SK-N-MC (cell line): ENCODE measurements around the gene SNX6.
A peak's percentile ranks its signal among the peaks of the same experiment; 100 is the strongest.
"Not testable (repeated sequence)": the region's sequence is repeated elsewhere in the genome, so short reads cannot be mapped to it uniquely, and the experiment has no call there.

Experiments used
- DNase-seq: peaks from one replicate; pipeline ENCODE4 v3.0.0-alpha.2; 2011; ENCODE audit warnings: low read depth, low spot score
- H3K27ac ChIP-seq: fragments of 200-600 bp; sonication (generic); 2 replicates; pipeline ENCODE4 v1.5.1; 2016; ENCODE audit warnings: mixed run types
- H3K36me3 ChIP-seq: fragments of 200-600 bp; sonication (generic); 2 replicates; pipeline ENCODE4 v1.6.1; 2017; ENCODE audit warnings: antibody characterized with exemption, low read length, mixed read lengths; ENCODE audit not compliant: insufficient read depth
- H3K4me3 ChIP-seq: fragments of 200-600 bp; sonication (generic); 2 replicates; pipeline ENCODE4 v1.5.1; 2016
- H3K9ac ChIP-seq: fragments of 200-600 bp; sonication (generic); 2 replicates; pipeline ENCODE4 v1.8.0; 2017; ENCODE audit warnings: mixed run types, mixed read lengths; ENCODE audit not compliant: insufficient read length
- H3K9me3 ChIP-seq: fragments of 200-600 bp; sonication (generic); 2 replicates; pipeline ENCODE4 v1.6.1; 2017; ENCODE audit warnings: low read depth, mild to moderate bottlenecking, antibody characterized with exemption, low read length, moderate library complexity, mixed read lengths
- EZH2 ChIP-seq: fragments of 200-600 bp; sonication (generic); IDR thresholded peaks from one replicate; pipeline ENCODE4 v1.6.1; 2017; ENCODE audit warnings: antibody characterized with exemption
- FOXP2 ChIP-seq: optimal IDR thresholded peaks from 2 replicates; pipeline ENCODE3; 2011; ENCODE audit warnings: mild to moderate bottlenecking, moderate library complexity; ENCODE audit not compliant: insufficient read depth; ENCODE audit errors: extremely low read length, control extremely low read depth
- POLR2AphosphoS5 ChIP-seq: IDR thresholded peaks from 2 replicates; pipeline ENCODE4 v1.6.1; 2012; ENCODE audit warnings: mild to moderate bottlenecking, low read depth, low read length, borderline replicate concordance

The SNX6 gene

GRCh38 chr14:34539407-34540180 lies 90.4 kb downstream of the SNX6 start, which contains the start of gene EAPP:
EAPP (minus strand) TSS chr14:34539701; CDS start chr14:34539628, 73 bp downstream.
- H3K9me3 ChIP-seq: no peaks in the 10 kb centered on the region
- H3K4me3 ChIP-seq: peak within 1 kb of the TSS; percentile 94
- H3K36me3 ChIP-seq: peaks cover 4% of the 10 kb centered on the region; the same call in 1 of the 2 replicates
- TF ChIP-seq POLR2AphosphoS5 (peak; percentile 79), EZH2 (no peak), FOXP2 (peak; percentile 80)
- H3K27ac ChIP-seq: peak within 1 kb of the TSS; percentile 45
- H3K9ac ChIP-seq: peak within 1 kb of the TSS; percentile 97
- DNase-seq: peak; percentile 62

- H3K9ac ChIP-seq: peak overlapping the region; percentile 97
- H3K36me3 ChIP-seq: peaks cover 7% of the 10 kb centered on the region; the same call in 1 of the 2 replicates
- H3K9me3 ChIP-seq: no peaks in the 10 kb centered on the region
- peak overlapping the region; percentile 45 for H3K27ac ChIP-seq
- TF ChIP-seq EZH2 (no peak), POLR2AphosphoS5 (no peak), FOXP2 (no peak)
- peak overlapping the region; percentile 94 for H3K4me3 ChIP-seq
- DNase-seq: no peak
Measured at GRCh38 chr14:34538871-34539406, 91.0 kb downstream of the SNX6 start.

DNA sequence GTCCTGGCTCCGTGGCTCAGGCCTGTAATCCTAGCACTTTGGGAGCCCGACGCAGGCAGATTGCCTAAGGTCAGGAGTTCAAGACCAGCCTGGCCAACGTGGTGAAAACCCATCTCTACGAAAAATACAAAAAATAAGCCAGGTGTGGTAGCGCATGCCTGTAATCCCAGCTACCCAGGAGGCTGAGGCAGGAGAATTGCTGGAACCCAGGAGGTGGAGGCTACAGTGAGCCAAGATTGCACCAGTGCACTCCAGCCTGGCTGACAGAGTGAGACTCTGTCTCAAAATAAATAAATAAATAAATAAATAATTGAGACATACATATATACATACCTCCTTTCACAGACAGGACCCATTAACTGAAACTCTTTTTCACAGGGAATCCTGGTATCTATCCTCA lies 91.9 kb downstream of the SNX6 start:
- H3K9me3 ChIP-seq, H3K27ac ChIP-seq, DNase-seq: not testable (repeated sequence)
- Histone ChIP-seq H3K4me3 (peak overlapping the region; percentile 94), H3K36me3 (peaks cover 15% of the 10 kb centered on the region), H3K9ac (peak overlapping the region; percentile 97)

DNA sequence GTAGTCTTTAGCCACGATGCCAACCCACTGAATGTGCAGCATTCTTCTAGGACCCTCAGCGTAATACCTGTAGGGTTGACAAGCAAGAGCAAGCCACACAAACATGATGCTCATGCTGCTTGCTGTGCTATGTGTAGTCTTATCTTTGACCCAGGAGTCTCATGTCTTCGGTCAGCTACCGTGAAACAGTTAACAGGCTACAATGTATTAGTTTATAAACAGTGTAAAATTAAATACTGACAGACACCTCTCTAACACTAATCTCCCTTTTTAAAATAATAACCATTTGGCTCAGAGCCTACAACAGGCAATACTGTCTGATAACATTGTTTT lies 92.3 kb downstream of the SNX6 start:
- TF ChIP-seq EZH2 (no peak), FOXP2 (no peak)
- peaks cover 18% of the 10 kb centered on the region for H3K36me3 ChIP-seq
- H3K9ac ChIP-seq: no peak overlapping the region
- no peak overlapping the region for H3K27ac ChIP-seq
- no peaks in the 10 kb centered on the region for H3K9me3 ChIP-seq
- H3K4me3 ChIP-seq: no peak overlapping the region
- no peak for DNase-seq

GRCh38 chr14:34536951-34537676 lies 92.8 kb downstream of the SNX6 start:
- DNase-seq: no peak
- no peak overlapping the region for H3K27ac ChIP-seq
- no peaks in the 10 kb centered on the region for H3K9me3 ChIP-seq
- peaks cover 23% of the 10 kb centered on the region for H3K36me3 ChIP-seq
- TF ChIP-seq FOXP2: no peak
- no peak for TF ChIP-seq POLR2AphosphoS5
- TF ChIP-seq EZH2: no peak
- no peak overlapping the region for H3K9ac ChIP-seq
- H3K4me3 ChIP-seq: no peak overlapping the region

DNA sequence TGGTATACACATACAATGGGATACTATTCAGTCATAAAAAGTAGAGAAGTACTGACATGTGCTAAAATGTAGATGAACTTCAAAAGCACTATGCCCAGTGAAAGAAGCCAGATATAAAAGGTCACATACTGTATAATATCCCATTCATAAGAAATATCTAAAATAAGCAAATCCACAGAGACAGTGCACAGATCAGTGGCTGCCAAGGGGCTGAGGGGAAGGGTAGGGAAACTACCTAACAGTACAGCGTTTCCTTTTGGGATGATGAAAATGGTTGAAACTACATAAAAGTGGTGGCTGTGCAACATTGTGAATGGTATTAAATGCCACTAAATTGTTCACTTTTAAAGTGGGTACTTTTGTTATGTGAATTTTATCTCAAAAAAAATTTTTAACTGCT lies 102.4 kb downstream of the SNX6 start:
- TF ChIP-seq POLR2AphosphoS5: no peak
- TF ChIP-seq EZH2: no peak
- TF ChIP-seq FOXP2: no peak
- no peaks in the 10 kb centered on the region for H3K9me3 ChIP-seq
- no peak overlapping the region for H3K27ac ChIP-seq
- no peak overlapping the region for H3K9ac ChIP-seq
- DNase-seq: no peak
- H3K36me3 ChIP-seq: peaks cover 58% of the 10 kb centered on the region
- H3K4me3 ChIP-seq: no peak overlapping the region

DNA sequence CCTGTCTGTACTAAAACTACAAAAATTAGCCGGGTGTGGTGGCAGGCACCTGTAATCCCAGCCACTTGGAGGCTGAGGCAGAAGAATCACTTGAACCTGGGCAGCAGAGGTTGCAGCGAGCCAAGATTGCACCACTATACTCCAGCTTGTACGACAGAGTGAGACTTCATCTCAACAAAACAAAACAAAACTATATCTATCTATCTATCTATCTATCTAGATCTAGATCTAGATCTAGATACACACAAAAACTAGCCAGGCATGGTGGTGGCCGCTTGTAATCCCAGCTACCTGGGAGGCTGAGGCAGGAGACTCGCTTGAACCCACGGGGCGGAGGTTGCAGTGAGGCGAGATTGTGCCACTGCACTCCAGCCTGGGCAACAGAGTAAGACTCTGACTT lies 105.7 kb downstream of the SNX6 start:
- peaks cover 63% of the 10 kb centered on the region for H3K36me3 ChIP-seq
- H3K27ac ChIP-seq, H3K9ac ChIP-seq, DNase-seq, H3K4me3 ChIP-seq, H3K9me3 ChIP-seq: not testable (repeated sequence)

DNA sequence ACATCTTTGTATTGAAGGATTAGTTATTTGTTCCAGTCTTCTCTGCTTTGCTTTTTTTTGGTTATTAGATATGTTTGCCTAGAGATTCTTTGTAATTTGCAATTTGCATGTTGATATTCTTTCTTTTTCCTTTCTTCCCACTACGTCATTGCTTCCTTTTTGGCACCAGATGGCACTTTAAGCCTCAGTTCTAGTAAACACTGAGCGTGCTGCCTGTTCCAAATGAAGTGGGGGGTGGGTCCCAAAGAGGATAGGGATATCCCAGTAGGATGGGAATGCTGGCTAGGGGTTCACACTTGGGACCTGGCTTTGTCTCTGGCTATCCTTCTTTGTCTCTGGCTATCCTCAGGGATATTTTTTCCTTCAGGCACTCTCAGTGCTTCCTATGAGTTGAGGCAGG lies 107.5 kb downstream of the SNX6 start:
- no peaks in the 10 kb centered on the region for H3K9me3 ChIP-seq
- no peak overlapping the region for H3K9ac ChIP-seq
- H3K36me3 ChIP-seq: peaks cover 61% of the 10 kb centered on the region
- no peak for DNase-seq
- TF ChIP-seq FOXP2: no peak
- no peak for TF ChIP-seq POLR2AphosphoS5
- TF ChIP-seq EZH2: no peak
- no peak overlapping the region for H3K27ac ChIP-seq
- no peak overlapping the region for H3K4me3 ChIP-seq

- not testable (repeated sequence) for H3K27ac ChIP-seq, H3K4me3 ChIP-seq, H3K9me3 ChIP-seq, H3K9ac ChIP-seq, DNase-seq
- peaks cover 55% of the 10 kb centered on the region for H3K36me3 ChIP-seq
Measured at GRCh38 chr14:34521071-34521470, 108.9 kb downstream of the SNX6 start.

DNA sequence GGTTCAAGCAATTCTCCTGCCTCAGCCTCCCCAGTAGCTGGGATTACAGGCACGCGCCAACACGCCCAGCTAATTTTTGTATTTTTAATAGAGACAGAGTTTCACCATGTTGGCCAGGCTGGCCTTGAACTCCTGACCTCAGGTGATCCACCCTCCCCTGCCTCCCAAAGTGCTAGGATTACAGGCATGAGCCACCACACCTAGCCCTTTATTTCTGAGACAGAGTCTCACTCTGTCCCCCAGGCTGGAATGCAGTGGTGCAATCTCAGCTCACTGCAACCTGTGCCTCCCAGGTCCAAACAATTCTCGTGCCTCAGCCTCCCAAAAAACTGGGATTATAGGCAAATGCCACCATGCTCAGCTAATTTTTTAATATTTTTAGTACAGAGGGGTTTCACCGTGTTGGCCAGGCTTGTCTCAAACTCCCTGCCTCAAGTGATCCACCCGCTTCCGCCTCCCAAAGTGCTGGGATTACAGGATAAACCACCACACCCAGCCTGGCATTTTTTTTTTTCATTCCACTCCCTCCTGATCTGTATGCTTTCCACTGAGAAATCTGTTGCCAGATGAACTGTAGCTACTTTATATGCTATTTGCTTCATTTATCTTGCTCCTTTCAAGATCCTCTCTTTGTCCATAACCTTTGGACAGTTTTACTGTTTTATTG lies 109.5 kb downstream of the SNX6 start:
- not testable (repeated sequence) for DNase-seq, H3K9ac ChIP-seq, H3K27ac ChIP-seq, H3K9me3 ChIP-seq, H3K4me3 ChIP-seq
- peaks cover 54% of the 10 kb centered on the region for H3K36me3 ChIP-seq
